NCI-H446 treated with DMSO at 0.1 percent for 48 hours (cell line): Measurements from ENCODE around the gene FANK1.
"Not testable (repeated sequence)": the region's sequence is repeated elsewhere in the genome, so short reads cannot be mapped to it uniquely, and the experiment has no call there.

Source experiments
- DNase-seq: peaks from one replicate; lab custom pipeline; 2025; lab: John Stamatoyannopoulos, UW

Gene FANK1

DNA sequence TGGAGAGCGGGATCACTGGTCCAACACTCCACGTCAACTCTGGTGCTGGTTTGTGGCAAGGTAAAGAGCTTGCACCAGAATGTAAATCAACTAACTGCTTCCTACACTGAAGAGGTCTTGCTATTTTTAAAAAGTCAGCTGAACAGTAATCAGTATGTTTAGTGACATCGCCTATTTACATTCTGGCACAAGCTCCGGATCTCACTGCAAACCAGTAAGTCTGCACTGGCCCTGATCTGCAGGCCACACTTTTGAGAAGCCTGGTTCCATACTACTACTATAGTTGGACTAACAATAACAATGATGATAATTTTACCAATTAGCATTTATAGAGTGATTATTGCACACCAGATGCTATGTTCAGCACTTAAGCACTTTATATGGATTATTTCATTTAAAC, 6.9 kb upstream of the FANK1 start:
- not testable (repeated sequence) for DNase-seq

DNA sequence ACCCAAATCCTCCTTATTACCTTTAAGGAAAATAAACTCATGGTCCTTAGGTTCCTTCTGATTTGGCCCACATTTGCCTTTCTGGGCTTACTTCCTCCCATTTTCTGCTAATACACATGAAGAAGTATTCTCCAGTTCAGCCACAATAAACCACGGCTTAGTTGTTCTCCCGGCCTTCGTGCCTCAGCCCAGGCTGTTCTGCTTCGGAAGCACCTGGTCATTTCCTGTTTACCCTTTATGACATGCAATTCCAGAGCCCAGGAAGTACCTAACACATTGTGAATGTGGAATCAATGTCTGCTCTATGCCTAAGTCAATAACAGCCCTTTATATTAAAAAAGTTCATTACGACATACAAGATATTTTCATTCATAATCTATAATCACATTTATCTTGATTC, 4.0 kb upstream of the FANK1 start:
- DNase-seq, result not testable (repeated sequence)

DNA sequence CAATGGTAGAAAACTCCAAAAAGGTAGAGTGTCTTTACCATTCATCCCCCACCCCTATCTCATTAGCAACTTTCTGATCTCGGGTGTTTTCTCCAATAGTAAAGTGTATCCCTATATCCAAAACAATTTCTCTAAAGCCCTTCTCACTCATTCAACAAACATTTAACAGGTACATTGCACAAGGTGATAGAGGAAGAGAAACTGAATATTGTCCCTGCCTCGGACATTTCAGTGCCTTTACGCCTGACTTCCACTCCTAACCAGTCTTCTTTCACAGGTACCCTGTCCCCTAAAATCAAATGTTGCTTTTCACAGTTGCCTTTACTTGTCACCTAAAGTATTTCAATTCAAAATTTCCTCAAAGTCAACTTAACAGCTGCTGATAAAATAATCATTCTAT, 2.2 kb upstream of the FANK1 start:
- not testable (repeated sequence) for DNase-seq

DNA sequence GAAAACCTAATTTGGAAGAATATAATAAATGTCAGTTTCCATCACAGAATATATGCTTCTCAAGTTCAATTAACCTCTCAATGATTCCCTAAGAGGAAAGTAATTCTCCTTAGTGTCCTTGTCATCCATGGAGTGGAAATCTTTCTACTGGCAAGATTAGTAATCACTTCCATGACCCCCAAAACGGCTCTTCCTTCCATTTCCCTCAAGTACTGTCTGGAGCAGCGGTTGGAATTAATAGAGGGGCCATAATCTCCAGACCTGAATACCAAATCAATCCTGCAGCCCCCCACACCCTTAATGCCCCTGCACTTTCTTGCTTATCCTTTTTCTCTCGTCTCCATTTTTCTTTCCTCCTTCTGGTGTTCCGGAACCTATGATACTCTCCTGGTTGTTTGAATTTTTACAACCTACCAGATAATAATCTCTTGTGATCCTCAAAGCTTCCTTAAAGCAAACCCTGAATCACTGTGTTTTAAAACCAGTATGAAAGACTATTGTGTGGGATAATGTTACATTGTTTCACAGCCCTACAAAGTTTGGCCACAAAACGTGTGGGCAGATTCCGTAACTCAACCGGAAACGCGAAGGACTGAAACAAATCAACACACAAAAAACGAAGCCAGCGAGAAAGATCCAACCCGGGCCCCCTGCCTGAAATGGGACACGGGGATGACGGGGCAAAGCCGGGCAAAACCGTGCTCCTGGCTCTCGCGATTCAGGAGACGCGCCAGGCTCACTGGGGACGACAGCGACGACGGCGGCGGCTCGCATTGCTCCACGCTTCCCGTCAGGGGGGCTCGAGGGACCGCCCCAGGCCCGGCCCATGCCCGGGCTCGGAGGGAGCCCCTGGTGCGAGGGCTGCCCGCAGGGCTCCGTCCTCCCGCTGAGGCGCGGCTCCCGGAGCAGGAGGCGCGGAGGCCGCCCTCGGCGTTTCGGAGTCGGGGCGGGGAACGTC, 955 bp upstream of the FANK1 start:
- not testable (repeated sequence) for DNase-seq

DNA sequence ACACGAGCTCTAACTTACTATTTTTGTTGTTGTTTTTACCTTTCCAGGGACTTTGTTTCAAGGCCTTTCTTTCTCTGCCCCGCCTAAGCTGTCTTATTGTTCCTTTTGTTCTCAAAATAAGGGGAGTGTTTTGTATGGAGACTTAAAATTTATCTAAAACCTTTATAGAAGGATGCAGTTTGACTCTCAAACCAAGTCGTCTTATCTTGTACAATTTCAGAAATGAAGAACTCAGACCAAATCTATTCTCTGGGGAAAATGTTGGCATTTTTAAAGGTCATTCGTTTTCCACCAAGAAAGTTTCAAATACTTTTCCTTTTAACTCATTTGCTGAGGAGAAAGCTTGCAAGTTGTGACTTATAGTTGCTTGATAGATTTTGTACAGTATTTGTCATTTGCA, 953 bp downstream of the FANK1 start:
- not testable (repeated sequence) for DNase-seq

DNA sequence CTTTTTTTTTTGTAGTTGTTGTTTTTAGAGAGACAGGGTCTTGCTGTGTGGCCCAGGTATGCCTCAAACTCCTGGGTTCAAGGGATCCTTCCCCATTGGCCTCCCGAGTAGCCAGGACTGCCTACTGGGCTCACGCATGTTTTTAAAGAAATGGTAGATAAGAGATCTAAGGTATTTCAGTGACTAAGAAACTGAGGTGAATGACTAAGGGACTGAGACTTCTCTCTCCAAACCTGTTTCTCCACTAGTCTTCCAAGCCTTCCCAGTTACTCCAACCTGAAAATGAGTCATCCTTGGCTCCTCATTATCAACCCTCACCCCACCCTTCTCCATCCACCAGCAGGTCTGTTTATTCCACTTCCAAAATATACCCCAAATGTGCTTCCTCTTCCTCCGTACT, 4.6 kb downstream of the FANK1 start:
- not testable (repeated sequence) for DNase-seq

DNA sequence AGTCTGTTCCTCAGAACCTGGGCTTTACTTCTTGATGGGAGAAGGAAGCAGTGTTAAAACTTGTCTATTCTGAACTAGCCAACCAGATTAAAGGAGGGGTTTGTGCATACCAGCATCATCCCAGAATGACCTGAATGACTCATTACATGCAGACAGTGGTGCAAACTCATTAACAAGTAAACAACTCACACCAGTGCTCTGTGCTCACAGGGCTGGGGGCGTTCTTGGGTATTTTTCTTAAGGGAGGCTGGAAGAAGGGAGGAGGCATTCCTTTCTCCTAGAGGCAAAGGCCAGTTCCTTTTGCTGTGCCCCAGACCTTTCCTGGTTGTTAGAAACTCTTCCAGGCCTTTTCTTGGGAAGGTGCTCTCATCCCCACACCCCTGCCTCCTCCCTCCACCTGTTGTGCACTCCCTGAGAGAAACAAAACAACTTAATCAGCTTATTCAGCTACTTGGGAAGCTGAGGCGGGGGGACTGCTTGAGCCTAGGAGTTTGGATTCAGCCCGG, 6.8 kb downstream of the FANK1 start:
- DNase-seq, result not testable (repeated sequence)

DNA sequence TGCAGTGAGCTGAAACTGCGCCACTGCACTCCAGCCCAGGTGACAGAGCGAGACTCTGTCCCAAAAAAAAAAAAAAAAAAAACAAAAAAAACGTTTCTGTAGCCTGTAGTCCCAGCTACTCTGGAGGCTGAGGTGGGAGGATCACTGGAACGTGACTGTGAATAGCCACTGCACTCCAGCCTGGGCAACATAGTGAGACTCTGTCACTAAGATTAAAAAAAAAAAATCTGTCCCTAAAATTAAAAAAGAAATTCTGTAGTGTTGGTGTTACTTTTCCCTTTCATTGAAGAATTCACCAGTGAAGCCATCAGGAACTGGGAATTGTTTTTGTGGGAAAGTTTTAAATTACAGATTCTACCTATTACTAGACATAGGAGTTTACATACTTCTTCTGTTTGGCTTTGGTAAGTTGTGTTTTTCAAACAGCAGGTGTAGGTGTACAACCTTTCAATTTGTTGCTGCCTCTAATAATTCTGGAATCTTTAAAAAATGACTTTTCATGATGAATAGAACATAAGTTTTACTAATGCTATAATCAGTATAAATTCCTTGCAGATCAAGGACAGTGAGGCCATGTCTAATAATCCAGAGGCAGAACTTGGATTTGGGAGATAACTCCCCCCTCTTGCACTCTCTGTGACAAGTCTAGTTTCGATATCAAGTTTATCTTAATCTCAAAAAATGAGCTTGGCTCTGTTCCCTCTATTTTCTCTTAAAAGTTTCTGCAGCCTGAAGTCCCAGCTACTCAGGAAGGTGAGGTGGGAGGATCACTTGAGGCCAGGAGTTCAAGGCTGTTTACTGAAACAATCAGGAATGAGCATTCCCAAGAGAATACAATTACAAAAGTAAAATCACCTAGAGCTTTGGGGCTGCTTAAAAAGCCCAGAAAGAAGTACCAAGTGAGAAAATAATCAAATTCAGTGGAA, 9.0 kb downstream of the FANK1 start:
- DNase-seq, result not testable (repeated sequence)

DNA sequence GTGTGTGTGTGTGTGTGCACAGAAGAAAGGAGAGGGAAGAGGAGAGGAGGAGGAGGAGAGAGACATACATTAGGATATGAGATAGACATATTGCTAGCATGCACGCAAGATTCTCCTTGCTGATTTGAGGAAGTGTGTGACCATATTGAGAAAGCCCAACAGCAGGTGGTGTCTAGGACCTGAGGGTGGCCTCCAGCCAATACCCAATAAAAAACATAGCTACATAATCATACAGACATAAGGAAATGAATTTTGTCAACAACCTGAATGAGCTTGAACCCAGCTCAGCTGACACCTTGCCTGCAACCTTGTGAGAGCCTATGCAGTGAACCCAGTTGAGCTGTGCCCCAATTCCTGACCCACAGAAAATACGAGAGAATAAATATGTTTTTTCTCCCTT, 11.2 kb downstream of the FANK1 start:
- DNase-seq, result not testable (repeated sequence)

DNA sequence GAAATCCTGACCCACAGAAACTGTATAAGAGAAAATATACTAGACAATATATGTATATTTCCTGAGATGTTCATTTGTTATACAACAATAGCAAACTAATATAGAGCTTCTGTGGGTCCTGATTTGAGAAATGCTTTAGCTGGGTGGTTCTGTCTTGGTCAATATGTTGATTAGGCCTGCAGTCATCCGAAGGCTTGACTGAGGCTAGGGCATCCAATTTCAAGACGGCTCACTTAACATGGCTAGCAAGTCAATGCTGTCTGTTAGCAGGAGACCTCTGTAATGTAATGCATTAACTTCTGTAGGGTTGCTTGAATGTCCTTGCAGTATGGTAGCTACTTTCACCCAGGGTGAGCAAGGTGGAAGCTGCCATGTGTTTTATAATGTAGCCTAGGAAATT, 12.4 kb downstream of the FANK1 start:
- not testable (repeated sequence) for DNase-seq

DNA sequence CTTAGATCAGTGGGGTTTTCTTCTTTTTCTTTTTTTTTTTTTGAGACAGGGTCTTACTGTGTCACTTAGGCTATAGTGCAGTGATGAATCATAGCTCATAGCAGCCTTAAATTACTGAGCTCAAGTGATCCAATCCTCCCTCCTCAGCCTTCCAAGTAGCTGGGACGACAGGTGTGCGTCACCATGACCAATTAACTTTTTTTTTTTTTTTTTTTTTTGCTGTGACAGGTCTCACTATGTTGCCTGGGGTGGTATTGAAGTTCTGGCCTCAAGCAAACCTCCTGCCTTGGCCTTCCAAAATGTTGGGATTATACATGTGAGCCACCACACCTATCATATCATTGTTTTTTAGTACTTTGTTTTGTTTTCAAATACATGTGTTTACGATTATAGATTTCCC, 13.1 kb downstream of the FANK1 start:
- not testable (repeated sequence) for DNase-seq

DNA sequence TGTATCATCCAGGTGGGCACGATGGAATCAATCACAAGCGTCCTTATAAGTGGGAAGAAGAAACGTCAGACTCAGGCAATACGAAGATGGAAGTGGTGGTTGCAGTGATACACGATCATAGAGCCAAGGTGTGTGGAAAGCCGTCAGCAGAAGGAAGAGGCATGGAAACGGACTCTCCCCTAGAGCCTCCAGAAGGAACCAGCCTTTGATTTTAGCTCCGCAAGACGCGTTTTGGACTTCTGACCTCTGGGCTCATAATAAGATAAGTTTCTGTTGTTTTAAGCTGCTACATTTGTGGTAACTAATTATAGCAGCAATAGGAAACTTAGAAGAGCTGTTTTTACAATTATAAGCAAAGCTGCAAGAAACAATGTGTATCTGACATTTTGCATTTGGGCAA, 14.8 kb downstream of the FANK1 start:
- DNase-seq, result no peak

DNA sequence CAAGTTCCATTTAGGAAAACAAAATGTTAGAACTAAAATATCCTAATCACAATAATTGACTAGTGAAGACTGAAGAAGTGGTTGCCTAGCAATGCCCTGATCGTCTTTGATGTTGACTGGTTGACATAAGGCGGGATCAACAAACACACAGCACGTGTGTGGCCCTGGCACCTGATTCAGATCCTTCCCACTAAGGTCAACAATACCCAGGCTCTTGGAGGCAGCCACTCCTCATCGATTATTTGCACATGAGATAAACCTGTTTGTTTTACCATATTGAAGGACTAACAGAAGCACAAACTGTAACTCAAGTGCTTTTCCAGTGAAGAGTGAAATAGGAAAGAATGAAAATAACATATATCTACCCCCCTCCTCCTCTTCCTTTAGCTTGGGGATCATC, 15.6 kb downstream of the FANK1 start:
- DNase-seq, result no peak

DNA sequence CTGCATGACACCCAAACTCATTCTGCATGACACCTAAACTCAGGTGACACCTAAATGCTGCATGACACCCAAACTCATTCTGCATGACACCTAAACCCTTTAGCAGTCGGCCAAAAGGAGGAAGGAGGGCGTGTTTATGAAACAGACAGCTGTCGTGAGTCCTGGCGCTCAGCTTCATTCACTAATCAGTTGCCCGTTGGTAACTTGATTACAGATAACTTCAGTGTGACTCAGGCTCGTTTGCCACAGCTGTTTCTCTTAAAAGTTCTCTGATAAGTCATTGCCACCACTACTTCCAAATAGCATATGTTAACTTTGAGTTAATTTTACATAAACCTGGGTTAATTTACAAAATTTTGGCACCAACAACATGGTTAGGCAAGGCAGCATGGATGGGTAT, 16.9 kb downstream of the FANK1 start:
- DNase-seq, result not testable (repeated sequence)

DNA sequence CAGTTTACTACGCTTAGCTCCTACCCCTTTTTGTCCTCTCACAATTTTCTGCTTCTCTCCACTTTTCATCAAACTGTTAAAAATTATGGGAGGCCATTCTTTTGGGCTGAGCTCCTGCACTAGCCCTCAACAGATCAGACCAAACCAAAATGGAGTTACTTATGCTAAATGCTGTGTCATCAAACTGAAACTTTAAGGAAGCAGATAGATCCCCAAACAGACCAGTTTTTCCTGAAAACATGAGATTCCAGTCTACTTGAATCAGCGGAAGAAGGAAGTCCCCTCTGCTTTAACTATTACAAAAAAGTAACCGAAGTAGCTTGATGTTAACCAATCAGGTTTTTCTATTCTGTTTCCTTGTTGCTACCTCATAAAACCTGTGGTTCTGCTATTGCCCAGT, 20.6 kb downstream of the FANK1 start:
- no peak for DNase-seq

DNA sequence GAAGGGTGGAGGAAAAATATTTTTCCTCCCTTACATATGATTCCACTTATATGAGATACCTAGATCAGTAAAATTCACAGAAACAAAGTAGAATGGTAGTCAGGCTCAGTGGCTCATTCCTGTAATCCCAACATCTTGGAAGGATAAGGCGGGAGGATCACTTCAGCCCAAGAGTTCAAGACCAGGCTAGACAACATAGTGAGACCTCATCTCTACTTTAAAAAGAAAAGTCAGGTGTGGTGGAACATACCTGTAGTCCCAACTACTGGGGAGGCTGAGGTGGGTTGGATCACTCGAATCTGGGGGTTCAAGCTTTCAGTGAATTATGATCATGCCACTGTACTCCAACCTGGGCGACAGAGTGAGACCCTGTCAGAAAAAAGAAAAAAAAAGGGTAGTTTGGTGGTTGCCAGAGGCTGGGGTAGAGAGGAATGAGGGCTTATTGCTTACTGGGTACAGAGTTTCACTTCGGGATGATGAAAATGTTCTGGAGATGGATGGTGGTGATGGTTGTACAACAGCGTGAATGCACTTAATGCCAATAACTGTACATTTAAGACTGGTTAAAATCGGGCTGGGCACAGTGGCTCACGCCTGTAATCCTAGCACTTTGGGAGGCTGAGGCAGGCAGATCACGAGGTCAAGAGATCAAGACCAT, 21.5 kb downstream of the FANK1 start:
- DNase-seq, result not testable (repeated sequence)

DNA sequence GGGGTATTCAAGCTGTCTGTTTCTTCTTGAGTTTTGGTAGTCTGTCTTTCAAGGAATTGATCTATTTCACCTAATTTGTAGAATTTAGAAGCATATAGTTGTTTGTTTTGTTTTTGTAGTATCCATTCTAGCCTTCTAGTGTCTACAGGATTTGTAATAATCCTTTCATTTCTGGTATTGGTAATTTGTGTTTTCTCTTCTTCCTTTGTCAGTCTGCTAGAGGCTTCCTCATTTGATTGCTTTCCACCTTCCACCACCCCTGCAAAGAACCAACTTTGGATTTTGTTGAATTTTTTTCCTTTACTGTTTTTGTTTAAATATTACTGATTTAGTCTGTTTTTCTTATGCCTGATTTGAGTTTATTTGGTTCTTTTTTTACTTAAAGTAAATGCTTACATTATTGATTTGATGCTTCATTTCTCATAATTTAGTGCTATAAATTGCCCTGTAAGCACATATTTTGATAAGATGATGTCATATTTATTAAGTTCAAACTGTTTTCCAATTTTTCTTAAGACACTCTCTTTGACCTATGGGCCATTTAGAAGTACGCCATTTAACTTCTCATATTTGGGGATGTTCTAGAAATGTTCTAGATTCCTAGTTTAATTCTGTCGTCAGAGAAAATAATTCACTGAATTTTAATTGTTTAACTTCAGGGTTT, 25.4 kb downstream of the FANK1 start:
- not testable (repeated sequence) for DNase-seq

DNA sequence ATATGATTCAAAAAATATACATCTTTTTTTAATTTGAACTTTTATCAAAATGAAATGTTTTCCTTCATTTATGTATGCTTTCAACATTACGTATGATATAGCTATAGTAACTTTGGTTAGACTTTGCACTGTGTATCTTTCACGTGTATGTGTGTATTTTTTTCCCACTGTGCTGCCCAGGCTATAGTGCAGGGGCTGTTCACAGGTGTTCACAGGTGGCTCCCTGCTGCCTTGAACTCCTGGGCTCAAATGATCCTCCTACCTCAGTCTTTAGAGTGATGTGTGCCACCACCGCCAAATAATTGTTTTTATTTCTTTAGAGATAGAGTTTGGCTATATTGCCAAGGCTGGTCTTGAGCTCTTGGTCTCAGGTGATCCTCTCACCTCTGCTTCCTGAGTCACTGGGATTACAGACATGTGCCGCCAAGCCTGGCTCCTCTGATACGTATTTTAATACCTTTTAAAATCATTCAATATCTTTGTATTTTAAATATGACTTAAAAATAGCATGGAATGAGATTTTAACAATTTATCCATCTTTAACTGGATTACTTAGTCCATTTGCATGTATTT, 29.0 kb downstream of the FANK1 start:
- DNase-seq, result no peak

DNA sequence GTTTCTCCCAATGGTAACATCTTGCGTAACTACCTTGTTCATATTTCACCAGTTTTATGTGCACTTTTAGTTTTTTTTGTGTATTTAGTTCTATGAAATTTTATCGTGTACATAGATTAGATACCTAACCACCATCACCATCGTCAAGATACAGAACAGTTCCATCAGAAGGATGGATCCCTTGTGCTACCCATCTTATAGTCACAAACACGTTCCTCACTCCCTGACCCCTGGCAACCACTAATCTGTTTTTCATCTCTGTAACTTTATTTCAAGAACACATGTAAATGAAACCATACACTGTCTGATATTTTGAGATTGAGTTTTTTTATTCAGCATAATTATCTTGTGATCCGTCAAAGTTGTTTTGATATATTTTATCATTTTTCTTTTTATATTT, 29.9 kb downstream of the FANK1 start:
- no peak for DNase-seq

DNA sequence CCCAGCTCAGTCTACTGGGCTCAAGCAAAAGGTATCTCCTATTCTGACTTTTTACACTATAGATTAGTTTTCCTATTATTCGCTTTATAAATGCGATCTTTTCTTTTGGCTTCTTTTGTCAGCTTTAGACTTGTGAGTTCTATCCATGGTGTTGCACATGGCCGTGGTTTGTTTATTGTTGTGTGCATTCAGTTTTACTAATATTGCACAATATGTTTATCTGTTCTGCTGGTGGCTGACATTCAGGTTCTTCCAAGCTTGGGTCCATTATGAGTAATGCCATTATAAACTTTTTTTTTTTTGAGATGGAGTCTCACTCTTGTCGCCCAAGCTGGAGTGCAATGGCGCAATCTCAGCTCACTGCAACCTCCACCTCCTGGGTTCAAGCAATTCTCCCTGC, 30.9 kb downstream of the FANK1 start:
- not testable (repeated sequence) for DNase-seq
